ENCODE results near the gene CYP51A1. TPM values are rescaled to one million over a fixed set of nuclear protein-coding genes. Genes with fewer than 3 reads are reported as not detected.

Gene CYP51A1
- total and polyA plus RNA-seq, 2 of the 13 experiments (the other 11 are each of a cell fraction or from before 2014, with no cell fraction given) = 15.4 to 260 TPM

- TF ChIP-seq ZSCAN20 (CRISPR knock-in tag; IDR thresholded peaks at IDR 0.05; ENCODE audit: borderline replicate concordance) (0 out of 2 replicates have a peak, but pooled peaks have one; percentile 45), ZNF124 (CRISPR knock-in tag; IDR thresholded peaks at IDR 0.05) (no peak), PPARG (CRISPR knock-in tag; conservative IDR thresholded peaks at IDR 0.05) (no peak), EP300 (IDR thresholded peaks at IDR 0.05; ENCODE audit: low read depth in 2 of 2, low read length in 2 of 2) (no peak), EP300 (CRISPR knock-in tag; IDR thresholded peaks at IDR 0.05; ENCODE audit: borderline replicate concordance) (no peak), SAFB2 (CRISPR knock-in tag; IDR thresholded peaks at IDR 0.05; ENCODE audit: borderline replicate concordance, low read depth) (no peak; the same call in 1 of the 2 replicates), TCF7L2 (IDR thresholded peaks at IDR 0.05; ENCODE audit: low read depth, low read length) (no peak), HNRNPK (IDR thresholded peaks at IDR 0.05; ENCODE audit: low read depth, low read length, poor library complexity, severe bottlenecking) (no peak), ZNF678 (CRISPR knock-in tag; IDR thresholded peaks at IDR 0.05) (no peak), ADNP (CRISPR knock-in tag; IDR thresholded peaks at IDR 0.05) (no peak), ZNF484 (CRISPR knock-in tag; IDR thresholded peaks at IDR 0.05; ENCODE audit: borderline replicate concordance, low read depth) (no peak), E2F2 (CRISPR knock-in tag; IDR thresholded peaks at IDR 0.05; ENCODE audit: borderline replicate concordance) (no peak; the same call in 1 of the 2 replicates), IKZF4 (CRISPR knock-in tag; IDR thresholded peaks at IDR 0.05; ENCODE audit: borderline replicate concordance, low read depth, not compliant biosample characterization) (no peak), ZNF333 (CRISPR knock-in tag; IDR thresholded peaks at IDR 0.05; ENCODE audit: borderline replicate concordance) (no peak), ZNF235 (CRISPR knock-in tag; IDR thresholded peaks at IDR 0.05; ENCODE audit: borderline replicate concordance) (no peak), DMTF1 (CRISPR knock-in tag; IDR thresholded peaks at IDR 0.05) (no peak), ZBTB20 (CRISPR knock-in tag; IDR thresholded peaks at IDR 0.05; ENCODE audit: borderline replicate concordance, low read depth) (no peak), SOX5 (CRISPR knock-in tag; IDR thresholded peaks at IDR 0.05; ENCODE audit: borderline replicate concordance) (0 out of 2 replicates have a peak, but pooled peaks have one; percentile 15), MBD4 (IDR thresholded peaks at IDR 0.05; ENCODE audit: borderline replicate concordance, low read length) (no peak), PRMT3 (CRISPR knock-in tag; IDR thresholded peaks at IDR 0.05; ENCODE audit: borderline replicate concordance, low read depth) (no peak), MIER3 (CRISPR knock-in tag; IDR thresholded peaks at IDR 0.05; ENCODE audit: borderline replicate concordance) (0 out of 2 replicates have a peak, but pooled peaks have one; percentile 35), MED13 (CRISPR knock-in tag; IDR thresholded peaks at IDR 0.05) (no peak), MAFF (IDR thresholded peaks at IDR 0.05; ENCODE audit: low read depth, low read length) (no peak), CENPT (CRISPR knock-in tag; IDR thresholded peaks at IDR 0.05; ENCODE audit: low read depth) (no peak), SMAD9 (CRISPR knock-in tag; IDR thresholded peaks at IDR 0.05) (no peak), ZNF557 (CRISPR knock-in tag; IDR thresholded peaks at IDR 0.05) (no peak)
These were observed 44.9 kb upstream of the CYP51A1 start, which contains the start of gene LRRD1 (continued) for GRCh38 chr7:92178928-92179924.

Measured in HepG2 (cell line).